IPS-18c (cell line): Measurements from ENCODE around the gene TOMM70.
"Not testable (repeated sequence)": the region's sequence is repeated elsewhere in the genome, so short reads cannot be mapped to it uniquely, and the experiment has no call there.

Experiments used
- H3K4me3 ChIP-seq: 2 replicates; pipeline ENCODE4 v1.7.0; 2013; ENCODE audit warnings: low read depth, mild to moderate bottlenecking, low read length, moderate library complexity; ENCODE audit not compliant: insufficient read depth
- H3K9me3 ChIP-seq: one replicate; pipeline ENCODE4 v1.6.1; 2013; ENCODE audit warnings: mild to moderate bottlenecking, low read length, moderate library complexity; ENCODE audit not compliant: control insufficient read depth, insufficient read depth

TOMM70 gene

GRCh38 chr3:100400780-100401673, at the start of gene TOMM70, which contains the start of gene LNP1:
TSS of gene TOMM70 (minus strand) at chr3:100401089. CDS start at chr3:100400949, 140 bp downstream.
TSS of gene LNP1 (plus strand) at chr3:100401539. CDS start at chr3:100429730, 28,191 bp downstream.
- H3K9me3 ChIP-seq, result no peaks in the 10 kb centered on the region
- H3K4me3 ChIP-seq, result peak within 1 kb of the TSS; percentile 65

GRCh38 chr3:100449214-100449613, 48.3 kb upstream of the TOMM70 start:
- Histone ChIP-seq H3K9me3 (peaks cover 4% of the 10 kb centered on the region), H3K4me3 (no peak overlapping the region)

GRCh38 chr3:100448079-100448478, 47.2 kb upstream of the TOMM70 start:
- no peak overlapping the region for H3K4me3 ChIP-seq

GRCh38 chr3:100447067-100447466, 46.2 kb upstream of the TOMM70 start:
- H3K4me3 ChIP-seq, H3K9me3 ChIP-seq: not testable (repeated sequence)

More at GRCh38 chr3:100448079-100448478, 47.2 kb upstream of the TOMM70 start:
- peaks cover 4% of the 10 kb centered on the region for H3K9me3 ChIP-seq

GRCh38 chr3:100443690-100444089, 42.8 kb upstream of the TOMM70 start:
- H3K4me3 ChIP-seq, result no peak overlapping the region
- H3K9me3 ChIP-seq, result peaks cover 4% of the 10 kb centered on the region

DNA sequence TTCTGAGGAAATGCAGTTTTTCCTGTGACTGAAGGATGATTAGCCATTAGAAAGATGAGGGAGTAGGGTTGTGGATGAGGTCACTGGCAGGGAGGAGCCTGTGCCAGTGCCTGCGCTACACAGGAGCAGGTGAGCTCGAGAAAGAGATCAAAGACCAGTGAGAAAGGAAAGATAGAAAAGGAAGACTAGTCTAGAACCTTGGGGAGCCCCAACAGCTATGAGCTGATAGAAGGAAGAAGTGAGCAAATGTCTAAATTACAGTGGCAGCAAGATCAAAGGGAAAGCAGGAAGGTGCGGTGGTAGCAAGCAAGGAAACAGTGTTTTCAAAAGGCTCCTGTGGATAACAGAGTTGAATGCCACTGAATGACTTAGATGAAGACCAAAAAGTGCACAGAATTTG, 40.0 kb upstream of the TOMM70 start:
- peaks cover 4% of the 10 kb centered on the region for H3K9me3 ChIP-seq
- no peak overlapping the region for H3K4me3 ChIP-seq

GRCh38 chr3:100438623-100438974, 37.7 kb upstream of the TOMM70 start:
- Histone ChIP-seq H3K4me3 (no peak overlapping the region), H3K9me3 (no peaks in the 10 kb centered on the region)

DNA sequence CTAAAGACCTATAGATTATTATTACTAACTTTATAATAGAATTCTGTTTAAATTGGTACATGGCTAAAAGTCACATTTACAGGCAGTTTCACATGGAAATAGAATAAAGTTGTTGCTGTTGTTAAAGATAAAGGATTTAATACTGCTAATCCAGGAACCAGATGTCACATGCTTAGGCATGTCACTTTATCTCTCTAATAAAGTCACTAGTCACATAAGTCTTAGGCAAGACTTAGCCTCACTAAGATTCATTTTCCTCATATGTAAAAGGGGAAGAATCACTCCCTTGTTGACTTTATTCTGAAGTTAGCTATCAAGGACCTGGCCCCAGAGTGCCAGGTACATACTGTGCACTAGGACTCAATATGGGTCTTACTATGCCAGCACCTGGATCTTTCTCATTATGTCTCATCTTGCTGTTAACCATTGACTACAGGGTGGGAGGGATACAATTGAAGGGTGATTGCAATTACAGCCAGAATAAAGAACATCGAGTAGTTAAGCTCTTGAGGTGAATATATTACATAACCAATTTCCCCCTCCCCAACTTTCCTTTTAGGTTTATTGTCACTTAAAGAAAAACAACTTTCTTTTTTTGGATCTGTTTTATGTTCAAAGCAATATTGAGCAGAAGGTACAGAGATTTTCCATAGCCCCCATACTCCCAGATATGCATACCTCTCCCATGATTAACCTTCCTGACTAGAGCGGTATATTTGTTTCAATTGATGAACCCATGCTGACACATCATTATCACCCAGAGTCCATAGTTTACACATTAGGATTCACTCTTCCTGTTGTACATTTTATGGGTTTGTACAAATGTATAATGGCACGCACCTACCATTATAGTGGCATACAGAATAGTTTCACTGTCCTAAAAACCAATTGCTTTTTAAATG, 37.1 kb upstream of the TOMM70 start:
- no peak overlapping the region for H3K4me3 ChIP-seq
- no peaks in the 10 kb centered on the region for H3K9me3 ChIP-seq

GRCh38 chr3:100436951-100437350, 36.1 kb upstream of the TOMM70 start:
- Histone ChIP-seq H3K9me3 (no peaks in the 10 kb centered on the region), H3K4me3 (no peak overlapping the region)

- Histone ChIP-seq H3K4me3 (no peak overlapping the region), H3K9me3 (no peaks in the 10 kb centered on the region)
Observed at GRCh38 chr3:100429187-100429716, 28.4 kb upstream of the TOMM70 start.

GRCh38 chr3:100427699-100428098, 26.8 kb upstream of the TOMM70 start:
- Histone ChIP-seq H3K4me3 (no peak overlapping the region), H3K9me3 (no peaks in the 10 kb centered on the region)

DNA sequence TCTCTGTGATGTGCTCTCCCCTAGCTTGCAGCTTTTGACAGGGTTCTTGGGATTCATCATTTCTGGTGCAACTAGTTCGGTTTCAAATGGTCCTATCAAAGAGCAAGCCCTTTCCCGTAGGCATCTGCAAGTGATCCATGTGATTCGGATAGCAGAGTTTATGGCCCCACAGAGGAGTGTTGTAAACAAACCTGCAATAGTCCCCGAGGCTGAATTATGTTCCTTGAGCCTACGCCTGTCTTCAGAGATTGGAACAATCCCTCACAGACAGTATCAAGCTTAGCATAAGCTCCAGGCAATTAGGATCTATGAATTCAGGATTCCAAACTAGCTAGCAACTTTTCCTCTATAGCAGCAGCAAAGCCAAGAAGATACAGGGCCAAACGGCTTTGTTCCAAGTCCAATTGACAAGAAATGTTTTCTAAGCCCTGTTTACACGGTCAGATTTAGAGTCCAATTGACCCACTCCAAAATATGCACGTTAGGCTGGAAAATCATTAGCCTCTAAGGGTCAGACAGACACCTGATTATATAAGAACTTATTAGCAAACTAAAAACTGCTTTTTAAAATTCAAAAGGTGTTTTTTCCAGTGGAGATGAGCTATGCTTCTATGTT, 25.3 kb upstream of the TOMM70 start:
- Histone ChIP-seq H3K4me3 (no peak overlapping the region), H3K9me3 (no peaks in the 10 kb centered on the region)

GRCh38 chr3:100425316-100425715, 24.4 kb upstream of the TOMM70 start:
- H3K9me3 ChIP-seq, result no peaks in the 10 kb centered on the region
- no peak overlapping the region for H3K4me3 ChIP-seq

DNA sequence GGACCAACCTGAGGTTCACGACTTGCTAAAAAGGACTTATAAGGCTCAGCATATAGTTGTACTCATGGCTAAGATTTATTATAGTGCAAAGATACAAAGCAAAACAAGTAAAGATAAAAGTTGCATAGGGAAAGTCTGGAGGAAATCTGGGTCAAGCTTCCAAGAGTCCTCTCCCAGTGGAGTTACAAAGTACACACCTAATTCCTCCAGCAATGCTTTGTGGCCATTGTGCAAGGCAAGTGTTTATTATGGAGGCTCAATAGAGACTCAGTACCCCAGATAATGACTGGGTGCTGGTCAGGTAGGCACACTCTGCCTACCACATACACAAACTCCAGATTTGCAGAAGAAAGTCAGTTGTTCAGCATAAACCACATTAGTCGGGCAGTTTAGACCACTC, 23.4 kb upstream of the TOMM70 start:
- Histone ChIP-seq H3K9me3 (no peaks in the 10 kb centered on the region), H3K4me3 (no peak overlapping the region)

- no peaks in the 10 kb centered on the region for H3K9me3 ChIP-seq
- no peak overlapping the region for H3K4me3 ChIP-seq
Observed at GRCh38 chr3:100423611-100424010, 22.7 kb upstream of the TOMM70 start.

DNA sequence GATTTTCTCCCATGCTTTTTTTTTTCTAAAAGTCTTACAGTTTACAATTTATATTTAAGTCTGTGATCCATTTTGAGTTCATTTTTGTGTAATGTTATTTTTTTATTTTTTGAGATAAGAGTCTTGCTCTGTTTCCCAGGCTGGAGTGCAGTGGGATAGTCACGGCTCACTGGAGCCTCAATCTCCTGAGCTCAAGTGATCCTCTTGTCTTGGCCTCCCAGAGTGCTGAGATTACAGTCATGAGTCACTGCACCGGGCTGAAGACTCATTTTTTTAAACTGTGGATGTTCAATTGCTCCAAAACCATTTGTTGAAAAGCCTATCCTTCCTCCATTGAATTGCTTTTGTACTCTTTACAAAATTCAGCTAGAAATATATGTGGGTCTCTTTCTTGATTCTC, 20.0 kb upstream of the TOMM70 start:
- no peak overlapping the region for H3K4me3 ChIP-seq
- H3K9me3 ChIP-seq, result no peaks in the 10 kb centered on the region

- no peaks in the 10 kb centered on the region for H3K9me3 ChIP-seq
- no peak overlapping the region for H3K4me3 ChIP-seq
Observed at GRCh38 chr3:100419406-100419805, 18.5 kb upstream of the TOMM70 start.
